ENCODE results near the gene ZC3H18.

- TF ChIP-seq, protein P1, sequence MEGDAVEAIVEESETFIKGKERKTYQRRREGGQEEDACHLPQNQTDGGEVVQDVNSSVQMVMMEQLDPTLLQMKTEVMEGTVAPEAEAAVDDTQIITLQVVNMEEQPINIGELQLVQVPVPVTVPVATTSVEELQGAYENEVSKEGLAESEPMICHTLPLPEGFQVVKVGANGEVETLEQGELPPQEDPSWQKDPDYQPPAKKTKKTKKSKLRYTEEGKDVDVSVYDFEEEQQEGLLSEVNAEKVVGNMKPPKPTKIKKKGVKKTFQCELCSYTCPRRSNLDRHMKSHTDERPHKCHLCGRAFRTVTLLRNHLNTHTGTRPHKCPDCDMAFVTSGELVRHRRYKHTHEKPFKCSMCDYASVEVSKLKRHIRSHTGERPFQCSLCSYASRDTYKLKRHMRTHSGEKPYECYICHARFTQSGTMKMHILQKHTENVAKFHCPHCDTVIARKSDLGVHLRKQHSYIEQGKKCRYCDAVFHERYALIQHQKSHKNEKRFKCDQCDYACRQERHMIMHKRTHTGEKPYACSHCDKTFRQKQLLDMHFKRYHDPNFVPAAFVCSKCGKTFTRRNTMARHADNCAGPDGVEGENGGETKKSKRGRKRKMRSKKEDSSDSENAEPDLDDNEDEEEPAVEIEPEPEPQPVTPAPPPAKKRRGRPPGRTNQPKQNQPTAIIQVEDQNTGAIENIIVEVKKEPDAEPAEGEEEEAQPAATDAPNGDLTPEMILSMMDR (conservative IDR thresholded peaks at IDR 0.05; ENCODE audit: low read depth, low read length), result no peak
- TF ChIP-seq EZH2 (IDR thresholded peaks at IDR 0.05; ENCODE audit: low read length, unreplicated experiment), result no peak
Observed at GRCh38 chr16:88589441-88589840, 19.2 kb downstream of the ZC3H18 start.
